ENCODE measurements around the gene MAL. TPM values are rescaled to one million over a fixed set of nuclear protein-coding genes. Genes with fewer than 3 reads are reported as not detected.

MAL gene
- total RNA-seq, 4 donors from 2014 or later: 0.93 to 4.7 TPM; not detected in 2

GRCh38 chr2:95023222-95023597 is 2.3 kb upstream of the MAL start:
- TF ChIP-seq, protein P1, sequence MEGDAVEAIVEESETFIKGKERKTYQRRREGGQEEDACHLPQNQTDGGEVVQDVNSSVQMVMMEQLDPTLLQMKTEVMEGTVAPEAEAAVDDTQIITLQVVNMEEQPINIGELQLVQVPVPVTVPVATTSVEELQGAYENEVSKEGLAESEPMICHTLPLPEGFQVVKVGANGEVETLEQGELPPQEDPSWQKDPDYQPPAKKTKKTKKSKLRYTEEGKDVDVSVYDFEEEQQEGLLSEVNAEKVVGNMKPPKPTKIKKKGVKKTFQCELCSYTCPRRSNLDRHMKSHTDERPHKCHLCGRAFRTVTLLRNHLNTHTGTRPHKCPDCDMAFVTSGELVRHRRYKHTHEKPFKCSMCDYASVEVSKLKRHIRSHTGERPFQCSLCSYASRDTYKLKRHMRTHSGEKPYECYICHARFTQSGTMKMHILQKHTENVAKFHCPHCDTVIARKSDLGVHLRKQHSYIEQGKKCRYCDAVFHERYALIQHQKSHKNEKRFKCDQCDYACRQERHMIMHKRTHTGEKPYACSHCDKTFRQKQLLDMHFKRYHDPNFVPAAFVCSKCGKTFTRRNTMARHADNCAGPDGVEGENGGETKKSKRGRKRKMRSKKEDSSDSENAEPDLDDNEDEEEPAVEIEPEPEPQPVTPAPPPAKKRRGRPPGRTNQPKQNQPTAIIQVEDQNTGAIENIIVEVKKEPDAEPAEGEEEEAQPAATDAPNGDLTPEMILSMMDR (IDR thresholded peaks at IDR 0.05): no peak
- DNase-seq (ENCODE audit: low spot score): no peak
- ATAC-seq (ENCODE audit: low FRiP score): no peak

GRCh38 chr2:95024371-95024770 is 1.1 kb upstream of the MAL start:
- ATAC-seq (ENCODE audit: low FRiP score): no peak
- TF ChIP-seq, protein P1 (IDR thresholded peaks at IDR 0.05): no peak
- no peak for DNase-seq (ENCODE audit: low spot score)

DNA sequence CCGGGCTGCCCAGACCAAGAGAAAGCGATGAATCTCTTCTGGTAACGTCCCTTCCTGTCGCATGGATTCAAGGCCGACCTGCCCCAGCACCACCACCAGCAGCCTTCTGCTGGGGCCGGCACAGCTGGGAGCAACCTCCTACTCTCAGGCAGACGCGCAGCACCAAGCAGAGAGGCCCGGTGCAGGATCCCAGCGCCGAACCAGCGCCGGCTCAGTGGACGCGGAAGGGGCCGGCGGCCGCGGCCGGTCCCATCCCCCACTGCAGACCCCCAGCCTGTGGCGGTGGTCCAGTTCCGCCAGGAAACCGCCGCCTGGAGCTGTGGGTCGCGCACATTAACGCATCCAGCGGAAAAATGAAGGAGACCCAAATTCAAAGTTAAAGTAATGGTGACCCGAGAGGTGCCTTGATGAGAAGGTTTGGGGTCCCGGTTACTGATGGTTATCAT is 525 bp upstream of the MAL start:
- TF ChIP-seq, protein P1 (IDR thresholded peaks at IDR 0.05): no peak
- ATAC-seq (ENCODE audit: low FRiP score): no peak
- no peak for DNase-seq (ENCODE audit: low spot score)

- no peak for ATAC-seq (ENCODE audit: low FRiP score)
- no peak for DNase-seq (ENCODE audit: low spot score)
- TF ChIP-seq, protein P1 (IDR thresholded peaks at IDR 0.05): no peak
These were observed 1.2 kb downstream of the MAL start for GRCh38 chr2:95026471-95027368.

DNA sequence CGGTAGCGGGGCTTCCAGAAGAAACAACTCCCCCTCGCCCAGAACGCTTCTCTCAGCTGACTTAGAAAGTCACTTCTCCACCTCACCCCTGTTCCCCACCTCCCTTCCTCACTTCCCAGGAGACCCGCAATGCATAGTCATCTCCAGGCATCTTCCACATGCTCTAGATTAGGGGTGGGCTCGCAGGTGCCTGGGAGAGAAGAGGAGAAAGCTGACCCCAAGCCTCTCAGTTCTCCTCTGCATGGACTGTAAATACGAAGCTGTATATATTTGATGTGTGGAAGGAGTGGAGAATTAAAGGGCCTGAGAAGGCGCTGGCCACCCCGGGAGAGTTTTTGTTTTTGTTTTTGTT is 1.8 kb downstream of the MAL start:
- no peak for DNase-seq (ENCODE audit: low spot score)
- TF ChIP-seq, protein P1 (IDR thresholded peaks at IDR 0.05): no peak
- no peak for ATAC-seq (ENCODE audit: low FRiP score)

GRCh38 chr2:95029898-95030341 is 4.4 kb downstream of the MAL start:
- no peak for DNase-seq (ENCODE audit: low spot score)
- TF ChIP-seq, protein P1 (IDR thresholded peaks at IDR 0.05): no peak
- no peak for ATAC-seq (ENCODE audit: low FRiP score)

DNA sequence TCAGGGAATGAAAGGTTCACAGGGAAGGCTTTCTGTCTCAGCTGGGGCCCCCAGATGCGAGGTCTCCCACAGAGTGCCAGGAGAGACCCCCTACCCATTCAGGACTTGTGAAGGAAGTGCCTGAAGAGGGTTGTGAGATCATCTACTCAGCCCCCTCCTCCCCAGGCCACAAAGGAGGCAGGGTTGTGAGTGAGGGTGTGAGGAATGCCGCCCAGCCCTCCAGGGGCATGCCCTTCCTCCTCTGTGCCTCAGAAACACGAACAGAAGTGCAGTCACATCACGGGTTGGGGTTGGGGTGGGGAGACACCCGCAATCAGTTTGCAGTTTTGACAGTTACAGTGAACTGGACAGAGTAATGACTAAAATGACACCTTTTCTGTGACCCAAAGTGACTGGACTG is 5.0 kb downstream of the MAL start:
- TF ChIP-seq, protein P1 (IDR thresholded peaks at IDR 0.05): no peak
- no peak for DNase-seq (ENCODE audit: low spot score)
- ATAC-seq (ENCODE audit: low FRiP score): no peak
